ENCODE data around the gene RRP9. TPM values are rescaled to one million over a fixed set of nuclear protein-coding genes. Genes with fewer than 3 reads are reported as not detected.

Gene RRP9
- total RNA-seq, 2 experiments from 2014 or later: 40.0 to 40.7 TPM

DNA sequence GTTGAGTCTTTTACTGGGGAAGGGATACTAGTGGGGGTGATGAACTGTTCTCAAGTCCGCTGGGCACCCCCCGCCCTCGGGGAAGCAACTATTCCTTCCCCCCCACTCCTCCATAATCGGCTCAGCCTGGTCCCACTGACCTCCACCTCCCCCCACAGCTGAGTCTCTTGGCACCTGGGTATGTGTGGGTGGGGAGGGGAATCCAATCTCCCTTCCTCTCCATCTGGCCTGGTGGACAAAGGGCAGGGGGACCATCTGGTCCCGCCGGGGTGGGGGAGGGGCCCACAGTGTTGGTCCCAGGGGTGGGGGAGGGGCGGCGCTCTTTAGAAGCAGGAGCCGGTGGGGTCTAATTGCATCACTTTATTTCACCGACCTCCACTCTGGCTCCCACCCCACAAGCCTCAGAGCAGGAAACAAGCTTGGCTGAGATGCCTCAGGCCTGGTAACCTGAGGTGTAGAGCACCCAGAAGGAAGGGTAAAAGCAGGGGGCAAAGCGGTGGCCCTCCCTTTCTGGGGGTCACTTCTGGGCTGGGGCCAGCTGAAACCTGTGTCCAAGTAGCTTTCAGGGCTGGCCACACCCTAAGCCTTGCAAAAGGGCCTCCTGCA, 26.6 kb upstream of the RRP9 start:
- TF ChIP-seq CTCF (IDR thresholded peaks at IDR 0.05): no peak
- POLR2A ChIA-PET: interaction anchor here (0.9 to 1.8 kb wide), 4 partner anchors 11 to 24 kb away, joined by 4 to 11 read pairs (median 8); no protein-coding TSS in a partner anchor
- H3K4me1 Mint-ChIP-seq (ENCODE audit: low read depth): peaks cover 16% of the 10 kb centered on the region
- CTCF ChIA-PET: interaction anchor here (1.5 to 3.3 kb wide), 3 partner anchors 14 to 34 kb away, joined by 3 to 14 read pairs (median 6); partner anchors contain the start of genes PARP3 and RRP9
- no peaks in the 10 kb centered on the region for H3K9me3 Mint-ChIP-seq
- peaks cover 2% of the 10 kb centered on the region for H3K36me3 Mint-ChIP-seq (ENCODE audit: low read depth)
- no peaks in the 10 kb centered on the region for H3K27me3 Mint-ChIP-seq
- DNase-seq: no peak
- peak; percentile 7 for ATAC-seq
- peak overlapping the region; percentile 72 for H3K4me3 Mint-ChIP-seq
- intact Hi-C loops (cut with micrococcal nuclease): no loop called here
- no peak overlapping the region for H3K27ac Mint-ChIP-seq

DNA sequence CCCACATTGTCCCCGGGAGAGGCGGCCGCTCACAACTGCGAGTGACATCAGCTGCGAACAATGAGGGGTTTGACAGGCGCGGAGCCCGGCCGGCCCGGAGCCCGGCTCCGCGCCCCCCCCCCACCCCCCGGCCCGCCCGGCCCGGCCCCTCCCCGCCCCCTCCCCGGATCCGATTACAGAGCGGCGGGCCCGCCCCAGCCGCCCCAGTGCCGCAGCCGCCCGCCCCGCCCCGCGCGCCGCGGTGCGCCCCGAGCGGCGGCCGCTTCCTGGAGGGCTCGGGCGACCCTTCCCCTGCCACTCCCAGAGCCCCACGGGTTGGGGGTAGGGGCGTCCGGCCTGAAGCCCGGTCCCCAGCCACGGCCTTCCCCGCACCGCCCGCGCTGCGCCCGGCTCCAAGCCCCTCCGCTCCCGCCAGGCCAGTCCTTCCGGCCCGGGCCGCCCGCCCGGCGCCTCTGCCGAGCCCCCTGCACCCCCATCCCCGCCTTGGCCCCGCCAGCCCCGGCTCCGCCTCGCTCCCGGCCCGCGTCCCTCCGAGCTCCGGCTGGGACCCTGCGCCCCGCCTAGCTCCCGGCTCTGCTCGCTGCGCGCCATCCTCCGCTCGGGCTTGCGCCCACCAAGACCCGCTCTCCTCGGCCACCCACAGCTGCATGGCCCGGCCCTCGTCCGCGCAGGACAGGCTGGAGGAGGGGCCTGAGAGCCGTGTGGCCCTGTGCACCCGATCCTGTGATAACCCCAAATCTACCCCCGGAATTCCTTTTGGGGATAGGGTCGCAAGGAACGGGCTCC, 25.9 kb upstream of the RRP9 start, which contains the start of gene PCBP4:
TSS of gene PCBP4 (minus strand) at position 71 of the 786 bp plus-strand sequence. CDS start 6,214 bp downstream, outside the sequence.
- peaks cover 16% of the 10 kb centered on the region for H3K4me1 Mint-ChIP-seq (ENCODE audit: low read depth)
- H3K27me3 Mint-ChIP-seq: no peaks in the 10 kb centered on the region
- peak within 1 kb of the TSS; percentile 72 for H3K4me3 Mint-ChIP-seq
- H3K9me3 Mint-ChIP-seq: no peaks in the 10 kb centered on the region
- ChIA-PET CTCF (interaction anchor here (1.7 to 3.3 kb wide), 2 partner anchors 15 to 26 kb away, joined by 6 to 14 read pairs; partner anchors contain the start of genes PARP3 and RRP9), POLR2A (interaction anchor here (0.9 kb wide), 1 partner anchor 25 kb away, joined by 10 read pairs; no protein-coding TSS in a partner anchor)
- peaks cover 2% of the 10 kb centered on the region for H3K36me3 Mint-ChIP-seq (ENCODE audit: low read depth)
- DNase-seq (no peak), ATAC-seq (peak; percentile 68)
- intact Hi-C loops (cut with micrococcal nuclease): no loop called here
- H3K27ac Mint-ChIP-seq: peak within 1 kb of the TSS; percentile 11
- TF ChIP-seq CTCF (IDR thresholded peaks at IDR 0.05): no peak

DNA sequence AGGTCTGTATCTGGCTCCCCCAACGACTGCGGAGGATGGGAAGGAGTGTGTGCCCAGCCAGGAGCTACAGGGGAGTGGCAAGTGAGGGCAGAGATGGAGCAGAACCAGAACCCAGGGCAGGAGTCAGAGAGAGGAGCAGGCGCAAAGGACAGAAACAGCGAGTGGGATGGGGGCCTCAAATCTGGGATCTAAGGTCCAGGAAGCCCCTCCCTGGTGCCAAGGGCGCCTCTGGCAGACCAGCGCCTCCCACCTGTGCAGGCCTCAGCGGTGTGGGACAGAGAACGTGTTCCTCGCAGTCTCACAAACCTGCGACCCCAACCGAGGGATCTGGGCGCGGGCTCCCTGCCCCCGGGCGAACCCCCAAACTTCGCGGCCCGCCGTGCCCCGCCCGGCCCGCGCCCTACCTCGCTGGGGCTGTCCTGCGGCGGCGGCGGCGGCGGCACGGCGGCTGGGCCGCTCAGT, 25.2 kb upstream of the RRP9 start:
- peak; percentile 65 for ATAC-seq
- Mint-ChIP-seq H3K4me1 (ENCODE audit: low read depth) (peaks cover 14% of the 10 kb centered on the region), H3K36me3 (ENCODE audit: low read depth) (no peaks in the 10 kb centered on the region), H3K4me3 (peak overlapping the region; percentile 69), H3K27ac (peak overlapping the region; percentile 11), H3K9me3 (no peaks in the 10 kb centered on the region), H3K27me3 (no peaks in the 10 kb centered on the region)
- ChIA-PET CTCF (interaction anchor here (1.4 to 3.3 kb wide), 3 partner anchors 9 to 25 kb away, joined by 5 to 14 read pairs (median 6); partner anchors contain the start of genes PARP3 and RRP9), POLR2A (no interaction called here)
- intact Hi-C loops (cut with micrococcal nuclease): no loop called here
- TF ChIP-seq CTCF (IDR thresholded peaks at IDR 0.05): no peak
- DNase-seq: no peak

DNA sequence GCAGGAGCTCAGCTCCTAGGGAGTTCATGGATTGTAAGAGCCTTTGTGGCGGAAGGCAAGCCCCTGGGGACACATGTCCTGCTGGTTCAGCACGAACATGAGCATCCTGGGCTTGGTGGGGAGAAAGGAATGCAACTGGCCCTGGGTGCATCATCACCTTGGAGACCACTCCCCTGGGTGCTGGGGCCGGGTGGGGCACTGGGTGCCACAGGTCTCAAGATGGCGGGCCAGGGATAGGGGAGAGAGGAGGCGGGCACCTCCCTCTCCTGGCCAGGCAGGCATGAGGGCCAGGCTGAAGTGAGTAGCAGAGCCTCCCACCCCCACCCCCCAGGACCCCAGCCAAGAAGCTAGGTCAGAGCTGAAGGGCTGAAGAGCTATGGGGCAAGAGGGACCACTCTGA, 24.8 kb upstream of the RRP9 start:
- POLR2A ChIA-PET: interaction anchor here (2.0 kb wide), 1 partner anchor 11 kb away, joined by 6 read pairs; the partner anchor contains the start of gene GPR62
- no peaks in the 10 kb centered on the region for H3K9me3 Mint-ChIP-seq
- no peak for ATAC-seq

More for the DNA sequence above, 24.8 kb upstream of the RRP9 start:
- no peak for DNase-seq
- CTCF ChIA-PET: interaction anchor here (1.4 to 3.3 kb wide), 2 partner anchors 9 to 24 kb away, joined by 5 to 14 read pairs; partner anchors contain the start of genes PARP3 and RRP9
- Mint-ChIP-seq H3K36me3 (ENCODE audit: low read depth) (no peaks in the 10 kb centered on the region), H3K27me3 (no peaks in the 10 kb centered on the region), H3K4me1 (ENCODE audit: low read depth) (peaks cover 11% of the 10 kb centered on the region), H3K4me3 (peak overlapping the region; percentile 69), H3K27ac (peak overlapping the region; percentile 11)
- intact Hi-C loops (cut with micrococcal nuclease): no loop called here
- no peak for TF ChIP-seq CTCF (IDR thresholded peaks at IDR 0.05)
